Hypothalamus (tissue), 51 donors: ENCODE measurements around the gene LAYN.

Source experiments
- DNase-seq, 51 donors: peaks; one replicate each; lab custom pipeline; 2025; lab: John Stamatoyannopoulos, UW

Gene LAYN

GRCh38 chr11:111589886-111590499 is 49.5 kb downstream of the LAYN start:
- DNase-seq, result no peak

- DNase-seq, result no peak
Observed at GRCh38 chr11:111591187-111591960, 50.9 kb downstream of the LAYN start.

GRCh38 chr11:111592491-111592890 is 52.0 kb downstream of the LAYN start:
- no peak for DNase-seq

- no peak for DNase-seq
Observed at GRCh38 chr11:111596319-111596718, 55.8 kb downstream of the LAYN start.

- no peak for DNase-seq
Observed at GRCh38 chr11:111598148-111598547, 57.6 kb downstream of the LAYN start.

GRCh38 chr11:111598559-111598958 is 58.0 kb downstream of the LAYN start:
- peak in 2 of 51 donors; percentile 15 to 38 for DNase-seq

GRCh38 chr11:111601636-111601978 is 61.1 kb downstream of the LAYN start:
- DNase-seq, result no peak

- peak; percentile 69 to 98 (median 95) for DNase-seq
Observed at GRCh38 chr11:111601979-111602864, 61.7 kb downstream of the LAYN start, which contains the start of gene SIK2. SIK2 (plus strand) TSS chr11:111602449; CDS start chr11:111602564, 115 bp downstream.

- DNase-seq, result peak in 39 of 51 donors; percentile 9 to 76 (median 61)
Observed at GRCh38 chr11:111602865-111603610, 62.5 kb downstream of the LAYN start.

- peak in 2 of 51 donors; percentile 46 to 62 for DNase-seq
Observed at GRCh38 chr11:111603611-111604130, 63.2 kb downstream of the LAYN start.

- DNase-seq, result peak in 2 of 51 donors; percentile 19 to 73
Observed at GRCh38 chr11:111604392-111605009, 64.0 kb downstream of the LAYN start.

GRCh38 chr11:111605681-111606080 is 65.2 kb downstream of the LAYN start:
- no peak for DNase-seq

GRCh38 chr11:111606986-111607385 is 66.5 kb downstream of the LAYN start:
- DNase-seq, result no peak

- no peak for DNase-seq
Observed at GRCh38 chr11:111607751-111608150, 67.2 kb downstream of the LAYN start.
